ENCODE data around the gene GON7. TPM values are rescaled to one million over a fixed set of nuclear protein-coding genes. Genes with fewer than 3 reads are reported as not detected.
A peak's percentile ranks its signal among the peaks of the same experiment; 100 is the strongest.

GON7 gene
- total RNA-seq, 1 donor from 2014 or later, result 24.6 TPM

DNA sequence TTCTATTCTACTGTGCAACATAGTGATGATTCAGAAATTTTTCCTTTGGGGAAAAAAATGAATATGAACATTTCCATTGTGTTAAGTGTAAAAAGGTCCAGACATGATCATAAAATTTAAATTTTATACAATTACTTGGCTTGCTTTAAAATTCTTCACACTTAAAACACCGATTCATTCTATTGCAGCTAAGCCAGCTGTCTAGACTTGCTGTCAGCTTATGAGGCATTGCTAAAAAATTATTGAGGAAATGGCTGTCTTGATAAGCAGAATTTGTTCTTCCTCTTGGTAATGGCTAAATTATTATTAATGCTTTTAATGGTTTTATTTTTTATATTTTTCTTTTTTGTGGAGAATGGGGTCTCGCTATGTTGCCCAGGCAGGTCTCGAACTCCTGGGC, 19.9 kb downstream of the GON7 start:
- Histone ChIP-seq H3K4me1 (peaks cover 6% of the 10 kb centered on the region), H3K79me2 (ENCODE audit: low read depth) (peaks cover 30% of the 10 kb centered on the region), H3K4me2 (no peak overlapping the region), H3K9me3 (ENCODE audit: low read depth) (no peaks in the 10 kb centered on the region), H3K27ac (no peak overlapping the region), H3K27me3 (no peaks in the 10 kb centered on the region), H3F3A (ENCODE audit: low read depth) (peaks cover 20% of the 10 kb centered on the region), H3K9ac (no peak overlapping the region), H4K20me1 (ENCODE audit: low read depth) (peaks cover 27% of the 10 kb centered on the region), H2AFZ (replicated peaks) (no peak overlapping the region), H3K36me3 (peaks cover 11% of the 10 kb centered on the region), H3K4me3 (no peak overlapping the region)
- Mint-ChIP-seq H3K4me3 (peak overlapping the region; percentile 52), H3K4me1 (peaks cover 20% of the 10 kb centered on the region), H3K9me3 (no peaks in the 10 kb centered on the region), H3K36me3 (peaks cover 8% of the 10 kb centered on the region), H3K27me3 (ENCODE audit: insufficient read depth, low read depth) (peaks cover 2% of the 10 kb centered on the region), H3K27ac (no peak overlapping the region)
- DNase-seq (ENCODE audit: low spot score), result no peak
- TF ChIP-seq, protein P1, sequence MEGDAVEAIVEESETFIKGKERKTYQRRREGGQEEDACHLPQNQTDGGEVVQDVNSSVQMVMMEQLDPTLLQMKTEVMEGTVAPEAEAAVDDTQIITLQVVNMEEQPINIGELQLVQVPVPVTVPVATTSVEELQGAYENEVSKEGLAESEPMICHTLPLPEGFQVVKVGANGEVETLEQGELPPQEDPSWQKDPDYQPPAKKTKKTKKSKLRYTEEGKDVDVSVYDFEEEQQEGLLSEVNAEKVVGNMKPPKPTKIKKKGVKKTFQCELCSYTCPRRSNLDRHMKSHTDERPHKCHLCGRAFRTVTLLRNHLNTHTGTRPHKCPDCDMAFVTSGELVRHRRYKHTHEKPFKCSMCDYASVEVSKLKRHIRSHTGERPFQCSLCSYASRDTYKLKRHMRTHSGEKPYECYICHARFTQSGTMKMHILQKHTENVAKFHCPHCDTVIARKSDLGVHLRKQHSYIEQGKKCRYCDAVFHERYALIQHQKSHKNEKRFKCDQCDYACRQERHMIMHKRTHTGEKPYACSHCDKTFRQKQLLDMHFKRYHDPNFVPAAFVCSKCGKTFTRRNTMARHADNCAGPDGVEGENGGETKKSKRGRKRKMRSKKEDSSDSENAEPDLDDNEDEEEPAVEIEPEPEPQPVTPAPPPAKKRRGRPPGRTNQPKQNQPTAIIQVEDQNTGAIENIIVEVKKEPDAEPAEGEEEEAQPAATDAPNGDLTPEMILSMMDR (IDR thresholded peaks at IDR 0.05), result no peak
- TF ChIP-seq EZH2phosphoT487 (IDR thresholded peaks at IDR 0.05), result no peak
- no peak for TF ChIP-seq EZH2 (IDR thresholded peaks at IDR 0.05)

DNA sequence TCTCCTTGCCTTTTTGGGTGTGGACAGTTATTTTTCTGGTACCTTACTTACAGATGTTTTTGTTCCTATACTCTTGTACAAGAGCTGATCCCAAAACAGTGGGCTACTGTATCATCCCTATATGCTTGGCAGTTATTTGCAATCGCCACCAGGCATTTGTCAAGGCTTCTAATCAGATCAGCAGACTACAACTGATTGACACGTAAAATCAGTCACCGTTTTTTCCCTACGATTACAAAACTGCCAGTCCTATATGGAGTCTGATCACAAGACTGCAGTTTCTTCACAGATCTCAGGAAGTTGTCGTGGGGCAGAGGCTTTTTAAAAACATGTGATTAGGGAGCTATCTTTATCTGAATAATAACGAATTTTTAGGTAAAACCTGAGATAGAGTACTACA, 20.4 kb downstream of the GON7 start:
- Histone ChIP-seq H4K20me1 (ENCODE audit: low read depth) (peaks cover 27% of the 10 kb centered on the region), H3K36me3 (peaks cover 11% of the 10 kb centered on the region), H3K4me3 (peak overlapping the region; percentile 100), H3F3A (ENCODE audit: low read depth) (peaks cover 22% of the 10 kb centered on the region), H3K4me1 (peaks cover 6% of the 10 kb centered on the region), H3K4me2 (no peak overlapping the region), H3K79me2 (ENCODE audit: low read depth) (peaks cover 30% of the 10 kb centered on the region), H3K27me3 (no peaks in the 10 kb centered on the region), H3K9ac (no peak overlapping the region), H2AFZ (replicated peaks) (no peak overlapping the region), H3K27ac (no peak overlapping the region), H3K9me3 (ENCODE audit: low read depth) (no peaks in the 10 kb centered on the region)
- Mint-ChIP-seq H3K4me3 (peak overlapping the region; percentile 94), H3K9me3 (no peaks in the 10 kb centered on the region), H3K27me3 (ENCODE audit: insufficient read depth, low read depth) (peaks cover 2% of the 10 kb centered on the region), H3K4me1 (peaks cover 20% of the 10 kb centered on the region), H3K27ac (no peak overlapping the region), H3K36me3 (peaks cover 5% of the 10 kb centered on the region)
- TF ChIP-seq EZH2phosphoT487 (IDR thresholded peaks at IDR 0.05) (no peak), EZH2 (IDR thresholded peaks at IDR 0.05) (no peak)
- TF ChIP-seq, protein P1 (IDR thresholded peaks at IDR 0.05), result no peak
- DNase-seq (ENCODE audit: low spot score), result no peak

GRCh38 chr14:93185349-93185720, 21.5 kb downstream of the GON7 start:
- Mint-ChIP-seq H3K27me3 (ENCODE audit: insufficient read depth, low read depth) (peaks cover 2% of the 10 kb centered on the region), H3K4me1 (peaks cover 20% of the 10 kb centered on the region), H3K9me3 (no peaks in the 10 kb centered on the region), H3K36me3 (peaks cover 5% of the 10 kb centered on the region), H3K4me3 (peak overlapping the region; percentile 94), H3K27ac (peak overlapping the region; percentile 19)
- TF ChIP-seq EZH2 (IDR thresholded peaks at IDR 0.05) (no peak), EZH2phosphoT487 (IDR thresholded peaks at IDR 0.05) (no peak)
- TF ChIP-seq, protein P1 (IDR thresholded peaks at IDR 0.05), result no peak
- Histone ChIP-seq H3F3A (ENCODE audit: low read depth) (peaks cover 22% of the 10 kb centered on the region), H2AFZ (replicated peaks) (peak overlapping the region; percentile 86), H4K20me1 (ENCODE audit: low read depth) (peaks cover 27% of the 10 kb centered on the region), H3K27ac (peak overlapping the region; percentile 68), H3K9ac (peak overlapping the region; percentile 53), H3K9me3 (ENCODE audit: low read depth) (no peaks in the 10 kb centered on the region), H3K36me3 (peaks cover 11% of the 10 kb centered on the region), H3K4me3 (peak overlapping the region; percentile 100), H3K79me2 (ENCODE audit: low read depth) (peaks cover 30% of the 10 kb centered on the region), H3K4me1 (peaks cover 6% of the 10 kb centered on the region), H3K27me3 (no peaks in the 10 kb centered on the region), H3K4me2 (peak overlapping the region; percentile 80)
- no peak for DNase-seq (ENCODE audit: low spot score)
